ENCODE results near the gene KCNIP1. TPM values are rescaled to one million over a fixed set of nuclear protein-coding genes. Genes with fewer than 3 reads are reported as not detected.

Gene KCNIP1
- total RNA-seq, 1 experiment from 2014 or later: not detected

- no peak for ATAC-seq
- no TSS peak for BruUV-seq (replicated peaks)
- Histone ChIP-seq H3K27me3 (ENCODE audit: control insufficient read depth, insufficient read depth, low read length) (no peaks in the 10 kb centered on the region), H3K36me3 (ENCODE audit: control insufficient read depth, insufficient read depth, low read length) (no peaks in the 10 kb centered on the region), H3K27ac (ENCODE audit: low read length) (no peak overlapping the region), H3K4me1 (ENCODE audit: control insufficient read depth, insufficient read depth, low read length) (peaks cover under 1% of the 10 kb centered on the region; the same call in 1 of the 2 replicates), H3K9me3 (ENCODE audit: control insufficient read depth, insufficient read depth, low read depth, low read length) (no peaks in the 10 kb centered on the region), H3K4me3 (ENCODE audit: low read depth in 2 of 2, low read length in 2 of 2) (no peak overlapping the region)
- no peak for DNase-seq (ENCODE audit: low read depth, low spot score)
- ChIA-PET POLR2A (no interaction called here), CTCF (no interaction called here)
- intact Hi-C loops (cut with micrococcal nuclease; ENCODE audit: unreplicated experiment) (no loop called here), in situ Hi-C loops (cut with HindIII; ENCODE audit: low pct_unique_long_range_greater_than_20kb, low sequenced_read_pairs) (no loop called here)
- TF ChIP-seq TCF7L2 (IDR thresholded peaks at IDR 0.05; ENCODE audit: low read depth, low read length) (no peak), REST (IDR thresholded peaks at IDR 0.05; ENCODE audit: insufficient read depth in 1 of 2, low read depth in 2 of 2, low read length in 1 of 2) (no peak), CTCF (IDR thresholded peaks at IDR 0.05) (no peak), POLR2AphosphoS5 (IDR thresholded peaks at IDR 0.05; ENCODE audit: low read depth, low read length) (no peak), SIN3A (IDR thresholded peaks at IDR 0.05; ENCODE audit: borderline replicate concordance, insufficient read depth, low read depth, low read length) (no peak)
These were observed 24.2 kb downstream of the KCNIP1 start for GRCh38 chr5:170527991-170528390.

- ATAC-seq (no peak), DNase-seq (ENCODE audit: low read depth, low spot score) (no peak)
- in situ Hi-C loops (cut with HindIII; ENCODE audit: low pct_unique_long_range_greater_than_20kb, low sequenced_read_pairs): no loop called here
- Histone ChIP-seq H3K27ac (ENCODE audit: low read length) (no peak overlapping the region), H3K4me3 (ENCODE audit: low read depth in 2 of 2, low read length in 2 of 2) (no peak overlapping the region), H3K27me3 (ENCODE audit: control insufficient read depth, insufficient read depth, low read length) (no peaks in the 10 kb centered on the region), H3K36me3 (ENCODE audit: control insufficient read depth, insufficient read depth, low read length) (no peaks in the 10 kb centered on the region), H3K4me1 (ENCODE audit: control insufficient read depth, insufficient read depth, low read length) (no peaks in the 10 kb centered on the region), H3K9me3 (ENCODE audit: control insufficient read depth, insufficient read depth, low read depth, low read length) (no peaks in the 10 kb centered on the region)
- intact Hi-C loops (cut with micrococcal nuclease; ENCODE audit: unreplicated experiment): no loop called here
- TF ChIP-seq POLR2AphosphoS5 (IDR thresholded peaks at IDR 0.05; ENCODE audit: low read depth, low read length) (no peak), TCF7L2 (IDR thresholded peaks at IDR 0.05; ENCODE audit: low read depth, low read length) (no peak), REST (IDR thresholded peaks at IDR 0.05; ENCODE audit: insufficient read depth in 1 of 2, low read depth in 2 of 2, low read length in 1 of 2) (no peak), SIN3A (IDR thresholded peaks at IDR 0.05; ENCODE audit: borderline replicate concordance, insufficient read depth, low read depth, low read length) (no peak), CTCF (IDR thresholded peaks at IDR 0.05) (no peak)
- POLR2A ChIA-PET: no interaction called here
- CTCF ChIA-PET: no interaction called here
- BruUV-seq (replicated peaks): no TSS peak
These were observed 25.2 kb downstream of the KCNIP1 start for GRCh38 chr5:170528976-170529375.

All from Panc1 (cell line).